ENCODE measurements around the gene MEGF11. TPM values are rescaled to one million over a fixed set of nuclear protein-coding genes. Genes with fewer than 3 reads are reported as not detected.

The MEGF11 gene
- total RNA-seq, 3 donors from 2014 or later (not counting 1 experiment from before 2014, with no cell fraction given), result not detected

- H3K27ac Mint-ChIP-seq, result no peak overlapping the region
- intact Hi-C loops (cut with micrococcal nuclease), result no loop called here
- H3K4me1 Mint-ChIP-seq, result no peaks in the 10 kb centered on the region
- Histone ChIP-seq H3K27ac (ENCODE audit: low read length) (no peak overlapping the region), H3K27me3 (ENCODE audit: control insufficient read depth, insufficient read depth, low read length) (no peaks in the 10 kb centered on the region), H3K36me3 (ENCODE audit: control insufficient read depth, insufficient read depth, low read length) (no peaks in the 10 kb centered on the region), H3K4me3 (ENCODE audit: low read length) (no peak overlapping the region), H3K4me1 (ENCODE audit: control insufficient read depth, insufficient read depth, low read length) (no peaks in the 10 kb centered on the region), H3K9me3 (ENCODE audit: control insufficient read depth, insufficient read depth, low read length) (no peaks in the 10 kb centered on the region)
- H3K9me3 Mint-ChIP-seq, result no peaks in the 10 kb centered on the region
- ATAC-seq (no peak), DNase-seq (no peak)
- no peaks in the 10 kb centered on the region for H3K36me3 Mint-ChIP-seq
- no peak overlapping the region for H3K4me3 Mint-ChIP-seq
- 71% methylated on average over 7 of the region's 7 CpGs for WGBS (ENCODE audit: insufficient coverage)
- no peak for TF ChIP-seq CTCF (IDR thresholded peaks at IDR 0.05)
- peaks cover 3 to 18% of the 10 kb centered on the region in 2 donors for H3K27me3 Mint-ChIP-seq (ENCODE audit: low read depth in 2 of 2)
Measured at GRCh38 chr15:66129586-66129985, 124.0 kb downstream of the MEGF11 start.

GRCh38 chr15:66128116-66128680, 125.4 kb downstream of the MEGF11 start:
- H3K4me1 ChIP-seq (ENCODE audit: control insufficient read depth, insufficient read depth, low read length), result no peaks in the 10 kb centered on the region
- no peaks in the 10 kb centered on the region for H3K9me3 ChIP-seq (ENCODE audit: control insufficient read depth, insufficient read depth, low read length)
- intact Hi-C loops (cut with micrococcal nuclease), result no loop called here
- H3K4me1 Mint-ChIP-seq, result no peaks in the 10 kb centered on the region
- no peaks in the 10 kb centered on the region for H3K36me3 ChIP-seq (ENCODE audit: control insufficient read depth, insufficient read depth, low read length)
- H3K27ac Mint-ChIP-seq, result no peak overlapping the region
- no peak for DNase-seq
- no peak overlapping the region for H3K27ac ChIP-seq (ENCODE audit: low read length)
- H3K36me3 Mint-ChIP-seq, result no peaks in the 10 kb centered on the region
- TF ChIP-seq CTCF (IDR thresholded peaks at IDR 0.05), result no peak
- WGBS (ENCODE audit: insufficient coverage), result 76% methylated on average over 8 of the region's 8 CpGs
- ATAC-seq, result no peak
- H3K4me3 Mint-ChIP-seq, result no peak overlapping the region
- H3K4me3 ChIP-seq (ENCODE audit: low read length), result no peak overlapping the region
- peaks cover 3 to 18% of the 10 kb centered on the region in 2 donors for H3K27me3 Mint-ChIP-seq (ENCODE audit: low read depth in 2 of 2)
- no peaks in the 10 kb centered on the region for H3K9me3 Mint-ChIP-seq
- no peaks in the 10 kb centered on the region for H3K27me3 ChIP-seq (ENCODE audit: control insufficient read depth, insufficient read depth, low read length)

- WGBS (ENCODE audit: insufficient coverage), result 58% methylated on average over 5 of the region's 5 CpGs
- H3K36me3 ChIP-seq (ENCODE audit: control insufficient read depth, insufficient read depth, low read length), result no peaks in the 10 kb centered on the region
- no peak for DNase-seq
- H3K9me3 ChIP-seq (ENCODE audit: control insufficient read depth, insufficient read depth, low read length), result no peaks in the 10 kb centered on the region
- intact Hi-C loops (cut with micrococcal nuclease), result no loop called here
- no peaks in the 10 kb centered on the region for H3K4me1 ChIP-seq (ENCODE audit: control insufficient read depth, insufficient read depth, low read length)
- Mint-ChIP-seq H3K27me3 (ENCODE audit: low read depth in 2 of 2) (peaks cover 3 to 7% of the 10 kb centered on the region in 2 donors), H3K9me3 (no peaks in the 10 kb centered on the region), H3K36me3 (no peaks in the 10 kb centered on the region), H3K4me3 (no peak overlapping the region), H3K27ac (no peak overlapping the region), H3K4me1 (no peaks in the 10 kb centered on the region)
- H3K27me3 ChIP-seq (ENCODE audit: control insufficient read depth, insufficient read depth, low read length), result no peaks in the 10 kb centered on the region
- no peak for ATAC-seq
- no peak overlapping the region for H3K27ac ChIP-seq (ENCODE audit: low read length)
- no peak for TF ChIP-seq CTCF (IDR thresholded peaks at IDR 0.05)
- no peak overlapping the region for H3K4me3 ChIP-seq (ENCODE audit: low read length)
Measured at GRCh38 chr15:66126456-66126855, 127.1 kb downstream of the MEGF11 start.

- peaks cover 3 to 7% of the 10 kb centered on the region in 2 donors for H3K27me3 Mint-ChIP-seq (ENCODE audit: low read depth in 2 of 2)
- H3K27ac ChIP-seq (ENCODE audit: low read length), result no peak overlapping the region
- no peaks in the 10 kb centered on the region for H3K4me1 ChIP-seq (ENCODE audit: control insufficient read depth, insufficient read depth, low read length)
- 77% methylated on average over 6 of the region's 6 CpGs for WGBS (ENCODE audit: insufficient coverage)
- H3K4me1 Mint-ChIP-seq, result no peaks in the 10 kb centered on the region
- no peaks in the 10 kb centered on the region for H3K27me3 ChIP-seq (ENCODE audit: control insufficient read depth, insufficient read depth, low read length)
- no peak overlapping the region for H3K4me3 ChIP-seq (ENCODE audit: low read length)
- TF ChIP-seq CTCF (IDR thresholded peaks at IDR 0.05), result no peak
- DNase-seq (no peak), ATAC-seq (no peak)
- no peak overlapping the region for H3K4me3 Mint-ChIP-seq
- H3K9me3 Mint-ChIP-seq, result no peaks in the 10 kb centered on the region
- H3K27ac Mint-ChIP-seq, result no peak overlapping the region
- no peaks in the 10 kb centered on the region for H3K36me3 ChIP-seq (ENCODE audit: control insufficient read depth, insufficient read depth, low read length)
- intact Hi-C loops (cut with micrococcal nuclease), result no loop called here
- no peaks in the 10 kb centered on the region for H3K9me3 ChIP-seq (ENCODE audit: control insufficient read depth, insufficient read depth, low read length)
- H3K36me3 Mint-ChIP-seq, result no peaks in the 10 kb centered on the region
Measured at GRCh38 chr15:66126031-66126441, 127.5 kb downstream of the MEGF11 start.
